ENCODE measurements around the gene HOTAIR.

HOTAIR gene

DNA sequence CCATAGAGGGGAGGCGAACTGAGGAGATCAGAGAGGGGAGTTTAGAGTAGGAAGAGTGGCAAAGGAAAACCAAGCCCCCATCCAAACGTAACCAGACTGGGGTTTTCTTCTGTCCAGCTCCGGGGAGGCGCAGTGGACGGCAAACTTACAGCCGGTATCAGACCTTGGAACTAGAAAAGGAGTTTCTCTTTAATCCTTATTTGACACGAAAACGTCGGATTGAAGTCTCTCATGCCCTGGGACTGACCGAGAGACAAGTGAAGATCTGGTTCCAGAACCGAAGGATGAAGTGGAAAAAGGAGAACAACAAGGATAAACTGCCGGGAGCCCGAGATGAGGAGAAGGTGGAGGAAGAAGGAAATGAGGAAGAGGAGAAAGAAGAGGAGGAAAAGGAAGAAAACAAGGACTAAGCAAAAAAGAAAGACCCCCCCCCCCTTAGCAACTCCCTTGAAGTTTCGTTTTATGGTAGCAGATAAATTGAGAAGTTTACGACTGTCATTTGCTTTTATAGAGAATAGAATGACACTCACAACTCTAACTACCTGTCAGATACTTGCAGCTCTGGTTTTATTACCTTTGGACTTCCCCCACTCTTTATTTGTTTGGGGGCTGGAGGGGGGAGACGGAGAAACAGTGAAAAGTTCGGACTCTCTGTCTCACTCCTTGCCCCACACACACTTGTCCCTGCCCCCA lies 36.4 kb upstream of the HOTAIR start:
- no peak for DNase-seq

DNA sequence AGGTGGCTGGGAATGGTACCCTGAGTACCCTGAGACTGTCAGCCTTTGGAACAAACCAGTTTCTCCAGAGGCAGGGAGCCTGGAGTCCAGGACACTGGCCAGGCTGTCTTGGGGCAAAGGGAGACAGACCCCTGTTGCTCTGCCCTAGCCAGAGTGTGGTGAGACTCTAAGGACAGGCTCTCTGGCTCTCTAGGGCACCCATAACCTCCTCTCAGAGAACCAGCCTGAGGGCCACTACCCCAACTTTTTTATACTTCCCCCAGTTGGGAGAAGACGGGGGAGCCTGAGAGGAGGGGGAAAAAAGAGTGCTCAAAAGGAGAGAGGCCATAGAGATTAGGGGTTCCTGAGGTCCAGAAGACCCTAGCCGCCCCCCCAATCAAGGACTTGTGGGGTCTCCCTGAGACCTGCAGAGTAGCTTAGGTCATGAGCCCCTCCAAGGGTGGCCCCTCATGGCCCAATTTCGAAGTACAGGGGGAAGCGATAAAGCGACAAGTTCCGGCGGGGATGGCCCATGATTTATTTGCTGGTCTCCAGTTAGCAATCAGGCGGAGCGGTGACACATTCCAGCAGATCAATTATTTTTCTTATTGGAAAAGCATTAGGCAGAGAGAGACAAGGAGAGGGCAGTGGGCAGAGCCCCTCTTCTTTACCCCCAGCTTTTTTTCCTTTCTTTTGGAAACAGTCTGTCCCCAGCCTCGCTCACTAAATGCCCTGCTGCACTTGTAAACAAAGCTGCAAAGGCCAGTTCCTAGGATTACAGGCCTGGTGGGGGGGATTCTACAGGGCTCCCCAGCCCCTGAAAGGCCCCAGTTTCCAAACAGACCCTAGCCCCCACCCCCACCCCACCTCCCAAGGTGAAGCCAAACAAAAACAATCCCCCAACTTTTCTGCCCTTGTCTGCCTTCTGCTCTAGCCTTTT lies 35.6 kb upstream of the HOTAIR start:
- DNase-seq: no peak

DNA sequence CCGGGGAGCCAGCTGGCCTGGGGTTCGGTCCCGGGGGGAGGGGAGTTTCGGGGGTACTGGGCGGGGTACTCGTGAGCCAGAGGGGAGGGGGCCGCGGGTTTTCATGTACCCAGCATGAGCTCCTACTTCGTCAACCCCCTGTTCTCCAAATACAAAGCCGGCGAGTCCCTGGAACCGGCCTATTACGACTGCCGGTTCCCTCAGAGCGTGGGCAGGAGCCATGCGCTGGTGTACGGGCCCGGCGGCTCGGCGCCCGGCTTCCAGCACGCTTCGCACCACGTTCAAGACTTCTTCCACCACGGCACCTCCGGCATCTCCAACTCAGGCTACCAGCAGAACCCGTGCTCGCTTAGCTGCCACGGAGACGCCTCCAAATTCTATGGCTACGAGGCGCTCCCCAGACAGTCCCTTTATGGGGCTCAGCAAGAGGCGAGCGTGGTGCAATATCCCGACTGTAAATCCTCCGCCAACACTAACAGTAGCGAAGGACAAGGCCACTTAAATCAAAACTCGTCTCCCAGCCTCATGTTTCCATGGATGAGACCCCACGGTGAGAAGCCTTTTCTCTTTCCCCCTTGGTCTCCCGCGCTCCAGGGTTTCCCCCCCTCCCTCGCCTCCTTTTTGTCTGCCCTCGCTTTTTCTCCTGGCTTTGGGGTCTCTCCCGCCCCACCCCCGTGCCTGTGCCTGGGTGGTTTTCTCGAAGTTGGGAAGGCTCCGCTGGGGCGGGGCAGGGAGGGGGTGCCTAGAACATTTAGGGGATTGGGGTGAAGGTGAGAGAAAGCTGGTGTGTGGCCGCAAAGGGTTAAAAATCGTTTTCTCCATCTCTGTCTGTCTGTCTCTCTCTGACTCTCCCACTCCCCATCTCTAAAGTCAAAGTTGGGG lies 34.7 kb upstream of the HOTAIR start:
- DNase-seq: no peak

DNA sequence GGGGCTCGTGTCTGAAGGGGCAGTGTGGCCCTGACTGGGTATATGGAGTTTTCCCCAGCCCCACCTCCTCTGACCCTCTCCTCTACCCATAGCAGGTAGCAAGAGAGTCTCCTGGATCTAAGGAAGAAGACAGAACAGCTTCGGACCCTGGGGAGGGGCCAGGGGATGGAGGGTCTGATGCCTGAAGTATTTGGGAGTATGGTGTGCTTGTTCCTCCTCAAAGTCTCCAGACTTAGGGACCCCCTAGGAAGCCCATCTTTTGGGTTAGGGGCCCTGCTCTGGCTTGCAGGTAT lies 33.5 kb upstream of the HOTAIR start:
- DNase-seq: no peak

DNA sequence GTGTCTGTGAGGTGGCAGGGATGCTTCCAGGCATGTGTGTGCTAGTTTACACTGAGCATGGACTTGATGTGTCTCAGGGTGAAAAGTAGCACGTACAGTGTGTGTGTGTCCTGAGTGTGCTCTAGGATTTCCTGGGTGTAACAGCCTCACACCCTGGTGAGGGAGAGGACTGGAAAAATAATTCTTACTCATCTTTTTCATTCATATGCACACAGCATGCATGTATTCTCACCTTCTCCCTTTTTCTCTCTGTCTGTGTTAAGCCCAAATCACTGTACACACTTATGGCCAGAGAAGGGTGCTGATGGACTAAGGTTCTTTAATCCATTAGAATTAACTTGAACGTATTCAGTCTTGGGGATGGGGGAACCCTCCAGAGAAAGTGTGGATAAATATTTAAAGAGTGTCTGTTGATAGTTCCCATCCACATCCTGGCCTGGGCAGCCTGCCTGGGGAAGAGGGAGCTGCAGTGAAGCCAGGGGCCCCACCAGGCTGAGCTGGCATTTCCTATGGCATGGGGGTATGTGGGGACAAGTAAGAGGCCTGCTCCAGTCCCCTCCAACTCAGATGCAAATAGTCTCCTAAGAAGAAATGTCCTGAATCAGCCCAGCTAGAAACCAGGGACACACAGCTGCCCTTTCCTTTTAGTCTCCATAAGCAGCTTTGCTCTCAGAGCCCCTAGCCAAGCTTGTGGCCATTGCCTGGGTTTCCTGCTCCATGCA lies 32.9 kb upstream of the HOTAIR start:
- DNase-seq: no peak

DNA sequence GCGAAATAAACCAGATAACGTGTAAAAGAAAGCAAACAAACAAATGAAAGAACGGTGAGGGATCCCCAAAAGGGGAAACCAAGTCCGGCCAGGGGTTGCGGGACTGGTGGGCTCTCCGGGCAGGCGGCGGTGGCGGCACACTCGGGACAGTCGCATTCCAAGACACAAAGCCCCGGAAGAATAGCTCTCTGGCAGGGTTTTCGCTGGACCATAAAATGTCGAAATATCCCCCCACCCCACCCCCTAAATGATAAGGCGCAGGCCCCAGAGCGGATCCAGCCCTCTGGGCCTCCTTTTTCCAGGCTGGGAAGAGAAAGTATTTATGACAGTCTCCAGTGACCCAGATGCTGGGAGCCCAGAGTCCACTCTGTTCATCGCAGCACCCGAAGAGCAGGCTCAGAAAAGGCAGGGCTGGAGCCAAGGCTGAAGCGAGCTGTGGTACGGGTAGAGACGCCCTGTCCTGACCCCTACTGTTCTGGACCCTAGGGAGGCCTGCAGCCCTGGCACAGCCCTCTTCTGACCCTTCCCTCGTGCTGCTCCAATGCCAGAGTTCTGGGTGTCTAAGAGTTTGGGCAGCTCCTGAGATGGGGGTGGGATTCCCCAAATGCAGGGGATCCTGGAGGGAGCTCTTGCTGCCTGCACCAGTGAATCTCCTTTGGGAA lies 31.9 kb upstream of the HOTAIR start:
- DNase-seq: no peak

DNA sequence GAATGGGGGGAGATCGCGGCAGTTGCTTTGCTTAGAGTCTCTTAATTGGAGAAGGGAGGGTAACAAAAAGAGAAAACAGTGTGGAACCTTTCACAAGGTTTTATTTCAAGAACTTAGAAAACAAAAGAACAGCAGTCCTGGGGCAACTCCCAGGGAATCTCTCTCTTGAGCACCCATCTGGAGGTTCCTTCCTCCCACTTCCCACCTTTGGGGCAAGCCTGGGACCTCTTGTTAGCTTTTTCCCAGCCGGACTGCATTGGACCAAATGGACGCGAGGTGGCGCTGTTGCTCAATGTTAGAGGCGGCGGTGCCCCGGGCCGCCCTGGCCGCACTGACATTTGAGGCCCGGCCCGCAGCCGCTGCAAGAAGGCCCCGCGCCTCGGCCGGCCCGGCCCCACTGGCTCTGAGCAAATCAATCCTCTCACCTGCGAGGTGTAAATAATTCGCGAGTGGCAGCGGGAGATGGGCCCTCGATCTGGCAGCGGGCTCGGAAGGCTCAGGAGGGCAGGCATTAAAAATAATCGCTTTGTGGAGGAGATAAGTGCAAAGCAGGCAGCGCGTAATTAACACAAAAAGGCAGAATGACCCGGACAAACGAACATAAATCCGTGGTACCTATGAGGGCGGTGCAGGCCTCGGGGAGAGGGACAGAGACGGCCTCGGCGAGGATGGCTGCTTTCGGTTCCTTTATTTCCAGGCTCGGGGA lies 31.3 kb upstream of the HOTAIR start:
- DNase-seq: peak; percentile 72

DNA sequence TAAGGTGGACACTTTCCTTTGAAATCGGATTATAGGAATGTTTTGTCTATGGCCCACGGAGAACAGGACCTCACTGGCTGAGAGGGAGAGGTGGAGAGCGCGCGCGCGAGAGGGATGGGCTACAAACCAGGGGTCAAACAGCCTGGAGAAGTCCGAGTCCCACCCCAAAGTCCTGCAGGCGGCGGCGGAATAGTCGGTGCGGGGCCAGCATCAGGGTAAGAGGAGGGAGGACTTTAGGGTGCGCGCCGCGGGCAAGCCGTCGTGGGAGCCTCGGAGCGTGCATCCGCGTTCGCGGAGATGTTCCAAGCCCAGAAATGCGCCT lies 30.7 kb upstream of the HOTAIR start:
- no peak for DNase-seq

DNA sequence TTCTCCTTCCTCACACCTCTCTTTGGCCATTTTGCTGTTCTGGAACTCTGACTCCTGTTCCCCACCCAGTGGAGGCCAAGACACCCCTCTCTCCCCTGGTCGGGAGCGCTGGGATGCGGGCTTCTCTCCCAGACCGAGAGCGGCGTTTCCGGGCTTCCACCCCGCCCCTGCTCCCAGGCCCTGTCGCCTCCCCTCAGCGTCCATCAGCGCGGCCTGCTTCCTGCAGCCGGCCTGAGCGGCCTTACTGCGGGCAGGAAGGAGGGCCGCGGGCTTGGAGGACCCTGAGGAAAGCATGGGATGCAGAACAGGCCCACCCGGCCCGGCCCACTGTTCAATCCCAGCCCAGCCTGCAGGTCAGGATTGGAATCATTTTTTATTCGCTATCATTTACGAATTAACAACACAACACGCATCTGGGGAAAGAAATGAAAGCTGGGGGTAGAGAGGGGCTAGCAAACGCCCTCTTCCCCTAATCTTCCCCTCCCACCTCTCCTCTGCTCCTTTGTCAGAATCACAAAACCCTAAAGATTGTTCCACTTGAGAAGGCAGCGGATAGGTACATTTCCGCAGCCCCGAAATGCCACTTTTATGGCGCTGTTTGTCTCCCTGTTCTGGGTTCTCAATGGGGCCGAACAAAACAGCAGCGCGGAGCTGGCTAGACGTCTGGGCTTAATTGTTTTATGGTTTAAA lies 30.2 kb upstream of the HOTAIR start:
- no peak for DNase-seq

DNA sequence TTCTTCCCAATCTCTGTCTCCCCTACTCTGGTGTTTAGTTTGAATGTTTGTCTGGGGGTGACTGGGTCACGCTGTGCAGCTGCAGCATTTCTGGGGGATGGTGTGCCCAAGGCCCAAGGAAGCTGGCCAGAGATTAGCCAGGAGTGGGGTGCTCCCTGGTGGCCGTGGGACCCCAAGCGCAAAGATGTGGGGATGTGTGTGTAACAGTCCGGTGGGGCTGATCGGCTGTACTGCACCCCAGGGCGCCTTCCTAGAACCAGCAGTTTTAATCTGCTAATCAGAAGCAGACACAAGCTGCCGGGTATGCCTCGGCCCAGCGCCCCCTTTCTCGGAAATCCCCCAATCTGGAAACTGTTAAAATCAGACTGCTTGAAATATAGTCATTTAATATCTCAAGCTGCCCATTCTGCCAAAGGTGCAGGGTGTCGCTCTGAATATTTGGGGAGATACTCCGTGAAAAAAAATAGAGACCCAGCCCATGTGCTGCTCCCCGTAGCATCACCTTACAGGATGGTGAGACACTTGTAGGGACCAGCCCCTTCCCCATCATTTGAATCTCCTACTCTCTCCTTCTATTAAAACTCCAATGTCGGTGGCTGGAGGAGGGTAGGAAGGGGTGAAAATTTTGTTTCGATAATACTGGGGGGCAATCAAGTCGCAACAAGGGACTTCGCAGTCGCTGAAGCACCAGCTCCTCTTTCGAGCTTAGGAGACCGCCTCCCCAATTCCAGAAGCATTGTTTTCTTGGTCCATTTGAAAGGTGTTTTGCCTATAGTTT lies 29.5 kb upstream of the HOTAIR start:
- DNase-seq: no peak

DNA sequence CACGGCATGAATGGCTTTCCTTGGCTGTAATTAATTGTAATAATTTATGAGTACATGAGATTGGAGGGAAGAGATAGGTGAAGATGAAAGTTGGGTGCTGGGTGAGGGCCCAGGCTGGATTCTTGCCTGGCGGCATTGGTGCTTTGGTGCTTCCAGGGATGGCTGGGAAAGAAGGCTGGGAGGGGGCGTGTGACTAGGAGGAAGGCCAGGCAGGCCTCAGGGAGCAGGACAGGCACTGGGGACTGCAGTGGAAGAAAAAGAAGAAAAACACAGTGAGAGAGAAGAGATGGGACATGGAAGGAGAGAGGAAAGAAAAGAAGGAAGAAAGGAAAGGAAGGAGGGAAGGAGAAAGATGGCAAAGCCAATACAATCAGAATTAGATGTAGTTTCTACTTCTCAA lies 28.9 kb upstream of the HOTAIR start:
- no peak for DNase-seq

DNA sequence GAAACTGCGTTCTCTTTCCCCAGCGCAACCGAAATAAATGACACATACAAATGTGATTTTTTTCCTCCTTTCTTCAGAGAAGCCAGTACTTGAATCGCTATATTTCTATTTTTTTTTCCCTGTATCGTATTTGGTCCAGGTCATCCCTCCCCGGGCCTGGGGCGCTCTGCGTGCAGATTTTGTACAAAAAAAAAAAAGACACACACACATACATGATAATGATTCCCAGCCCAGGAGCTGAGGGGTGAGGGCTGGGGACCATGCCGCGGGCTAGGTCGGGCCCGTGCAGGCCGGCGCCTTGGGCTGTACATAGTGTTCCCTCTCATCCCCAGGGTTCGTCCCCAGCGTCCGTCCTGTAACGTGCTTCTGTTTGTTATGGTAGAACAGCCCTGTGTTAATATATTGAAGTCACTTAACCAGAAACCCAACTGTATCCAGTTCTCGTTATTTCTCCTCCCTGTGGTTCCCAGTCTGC lies 28.2 kb upstream of the HOTAIR start:
- DNase-seq: no peak

DNA sequence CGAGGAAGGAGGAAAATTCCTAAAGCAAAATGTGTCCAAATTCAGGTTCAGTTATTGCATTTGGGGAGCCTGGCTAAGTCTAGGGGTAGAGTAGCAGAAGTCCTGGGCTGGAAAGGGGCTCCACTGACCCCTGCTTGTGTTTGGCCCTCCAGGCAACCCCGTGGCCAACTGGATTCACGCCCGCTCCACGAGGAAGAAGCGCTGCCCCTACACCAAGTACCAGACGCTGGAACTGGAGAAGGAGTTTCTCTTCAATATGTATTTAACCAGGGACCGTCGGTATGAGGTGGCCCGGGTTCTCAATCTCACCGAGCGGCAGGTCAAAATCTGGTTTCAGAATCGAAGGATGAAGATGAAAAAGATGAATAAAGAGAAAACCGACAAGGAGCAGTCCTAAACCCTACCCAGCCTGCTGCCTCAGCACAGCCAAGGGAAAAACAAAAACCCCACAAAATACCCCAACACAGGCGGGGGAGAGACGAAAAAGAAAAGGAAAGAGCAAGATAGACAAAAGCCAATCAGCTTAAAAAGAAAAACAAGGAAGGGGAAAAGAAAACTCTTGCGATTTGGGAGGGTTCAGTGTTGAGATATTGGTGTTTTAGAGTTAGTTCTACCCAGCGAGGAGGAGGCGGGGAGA lies 27.6 kb upstream of the HOTAIR start:
- DNase-seq: no peak

DNA sequence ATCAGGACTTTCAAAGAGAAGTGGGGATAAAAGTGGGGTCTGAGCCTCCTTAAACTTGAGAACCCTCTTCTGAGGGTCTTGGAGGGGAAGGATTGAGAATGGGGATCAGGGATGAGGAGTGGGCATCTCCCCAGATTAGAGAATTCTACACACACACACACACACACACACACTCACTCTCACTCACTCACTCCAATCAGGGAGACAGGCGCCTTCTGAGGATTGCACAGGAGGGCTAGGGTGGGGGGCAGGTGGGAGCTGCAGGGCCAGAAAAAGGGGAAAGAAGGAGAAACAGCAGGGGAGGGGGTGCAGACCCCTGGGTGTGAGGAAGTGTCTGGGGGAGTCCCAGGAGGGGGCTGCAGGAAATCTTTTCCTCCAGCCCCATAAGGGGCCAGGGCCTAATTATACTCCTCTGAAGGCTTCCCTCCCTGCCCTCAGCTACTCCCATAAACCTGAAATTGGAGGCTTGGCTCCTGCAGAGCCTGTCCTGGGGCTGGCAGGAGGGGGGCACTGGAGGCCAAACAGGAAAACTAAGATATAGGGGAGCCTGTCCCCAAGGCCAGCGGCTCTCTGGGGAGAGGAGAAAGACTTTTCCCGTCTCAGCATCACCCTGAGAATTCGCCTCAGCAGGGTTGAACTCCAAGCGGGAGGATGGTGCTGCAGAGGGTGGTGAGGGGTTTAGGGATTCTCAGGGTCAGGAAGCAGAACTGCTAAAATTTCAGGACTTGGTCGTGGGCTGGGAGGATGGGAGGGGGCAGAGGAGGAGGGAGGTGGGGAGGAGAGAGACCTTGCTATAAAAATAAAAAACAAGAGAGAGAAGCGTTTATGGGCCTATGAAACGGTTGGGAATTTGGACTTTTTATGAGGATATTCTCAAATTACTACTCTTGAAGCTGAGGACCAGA lies 26.8 kb upstream of the HOTAIR start:
- no peak for DNase-seq

DNA sequence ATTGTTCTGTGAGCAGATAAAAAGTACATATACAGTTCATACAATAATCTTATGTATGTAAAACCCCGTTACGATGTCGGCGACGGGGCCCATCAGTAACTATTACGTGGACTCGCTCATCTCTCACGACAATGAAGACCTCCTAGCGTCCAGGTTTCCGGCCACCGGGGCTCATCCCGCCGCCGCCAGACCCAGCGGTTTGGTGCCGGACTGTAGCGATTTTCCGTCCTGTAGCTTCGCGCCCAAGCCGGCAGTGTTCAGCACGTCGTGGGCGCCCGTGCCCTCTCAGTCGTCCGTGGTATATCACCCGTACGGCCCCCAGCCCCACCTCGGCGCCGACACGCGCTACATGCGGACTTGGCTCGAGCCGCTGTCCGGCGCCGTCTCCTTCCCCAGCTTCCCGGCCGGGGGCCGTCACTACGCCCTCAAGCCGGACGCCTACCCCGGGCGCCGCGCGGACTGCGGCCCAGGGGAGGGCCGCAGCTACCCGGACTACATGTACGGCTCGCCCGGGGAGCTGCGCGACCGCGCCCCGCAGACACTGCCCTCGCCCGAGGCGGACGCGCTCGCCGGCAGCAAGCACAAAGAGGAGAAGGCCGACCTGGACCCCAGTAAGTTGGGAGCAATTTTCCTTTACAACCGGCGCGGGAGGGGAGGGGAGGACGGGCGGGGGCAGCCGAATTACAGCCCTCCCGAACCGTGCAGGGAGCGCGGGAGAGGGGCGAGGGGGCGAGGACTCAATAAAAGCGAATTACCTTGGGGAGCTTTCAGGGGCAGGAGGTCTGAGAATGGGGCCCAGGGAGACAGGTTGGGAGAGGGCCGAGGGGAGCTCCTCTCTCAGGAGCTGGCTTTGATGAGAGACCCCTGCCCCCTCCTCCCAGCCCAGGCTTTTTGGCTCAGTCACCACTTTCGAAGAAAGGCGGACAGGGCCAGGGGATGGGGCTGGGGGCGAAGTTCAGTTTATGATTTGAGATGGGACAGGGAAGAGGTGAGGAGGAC lies 25.7 kb upstream of the HOTAIR start, which contains the start of gene HOXC9:
Gene HOXC9 (plus strand): TSS at position 46 of the 999 bp plus-strand sequence. CDS start 28 bp downstream, at position 74.
- DNase-seq: peak; percentile 11

DNA sequence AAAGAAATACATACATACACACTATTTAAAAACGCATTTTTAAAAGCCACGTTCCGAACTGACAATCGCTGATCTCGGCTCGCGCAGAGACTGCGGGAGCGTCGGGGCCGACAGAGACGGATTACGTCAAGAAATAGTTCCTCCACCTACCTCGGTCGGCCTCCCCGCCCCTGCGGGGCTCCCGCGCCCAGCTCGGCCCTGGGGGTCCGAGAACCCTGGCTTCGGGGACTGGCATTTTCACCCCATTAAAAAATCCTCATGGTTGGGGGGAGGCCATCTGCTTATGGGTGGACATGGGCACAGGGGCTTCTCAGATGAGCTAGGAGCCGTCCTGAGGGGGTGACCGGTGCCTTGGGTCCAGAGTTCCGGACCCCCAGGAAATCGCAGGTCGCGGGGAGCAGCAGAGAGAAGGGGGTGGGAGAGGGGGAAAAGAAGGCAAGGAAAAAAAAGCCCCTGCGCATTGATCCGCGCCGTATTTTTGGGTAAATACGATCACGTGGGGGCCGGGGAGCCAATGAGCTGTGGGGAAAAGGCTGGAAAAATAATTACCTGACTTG lies 24.9 kb upstream of the HOTAIR start:
- DNase-seq: peak; percentile 69

DNA sequence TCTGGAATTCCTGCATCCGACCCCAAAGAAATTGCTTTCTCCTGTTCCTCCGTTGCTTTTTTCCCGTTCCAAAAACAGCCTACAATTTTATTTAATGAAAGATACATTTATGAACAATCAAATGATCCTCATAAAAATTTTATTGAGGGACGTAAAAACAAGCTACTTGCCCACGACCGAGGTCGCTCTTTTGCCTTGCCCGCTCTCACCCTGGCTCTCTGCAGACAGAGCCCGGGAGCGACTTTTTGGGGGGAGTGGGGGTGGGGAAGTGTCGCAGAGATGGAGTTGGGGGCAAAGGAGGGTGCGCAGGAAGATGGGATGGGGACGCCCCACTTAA lies 24.1 kb upstream of the HOTAIR start:
- DNase-seq: no peak
